ENCODE data around the gene SYTL4.
A peak's percentile ranks its signal among the peaks of the same experiment; 100 is the strongest.
"Not testable (repeated sequence)": the region's sequence is repeated elsewhere in the genome, so short reads cannot be mapped to it uniquely, and the experiment has no call there.

SYTL4 gene

GRCh38 chrX:100731441-100732281, at the start of gene SYTL4:
SYTL4 (minus strand) TSS chrX:100732121; CDS start chrX:100702037, 30,084 bp downstream.
- TF ChIP-seq CTCF (IDR thresholded peaks at IDR 0.05) = no peak
- H3K27ac ChIP-seq = no peak within 1 kb of the TSS

GRCh38 chrX:100769439-100769838, 37.5 kb upstream of the SYTL4 start:
- not testable (repeated sequence) for H3K4me2 ChIP-seq (ENCODE audit: low read length); H3K27me3 ChIP-seq (ENCODE audit: control insufficient read depth, insufficient read depth, low read length); H3K79me2 ChIP-seq; H3K4me1 ChIP-seq; H3K9ac ChIP-seq; H3K9me3 ChIP-seq (ENCODE audit: control insufficient read depth, low read length); H3K36me3 ChIP-seq (ENCODE audit: control insufficient read depth, insufficient read depth, low read length); H3K4me3 ChIP-seq (ENCODE audit: low read depth, low read length); H2AFZ ChIP-seq; H3K27ac ChIP-seq

More at GRCh38 chrX:100731441-100732281, at the start of gene SYTL4:
- Histone ChIP-seq H3K4me3 (ENCODE audit: low read depth, low read length) (peak within 1 kb of the TSS; percentile 55), H3K4me1 (no peaks in the 10 kb centered on the region), H2AFZ (peak within 1 kb of the TSS; percentile 58), H3K9ac (no peak within 1 kb of the TSS), H3K9me3 (ENCODE audit: control insufficient read depth, low read length) (no peaks in the 10 kb centered on the region), H3K36me3 (ENCODE audit: control insufficient read depth, insufficient read depth, low read length) (no peaks in the 10 kb centered on the region), H3K79me2 (no peaks in the 10 kb centered on the region), H3K4me2 (ENCODE audit: low read length) (peak within 1 kb of the TSS; percentile 64), H3K27me3 (ENCODE audit: control insufficient read depth, insufficient read depth, low read length) (no peaks in the 10 kb centered on the region)

GRCh38 chrX:100768679-100769338, 36.9 kb upstream of the SYTL4 start:
- Histone ChIP-seq H2AFZ (no peak overlapping the region), H3K27me3 (ENCODE audit: control insufficient read depth, insufficient read depth, low read length) (no peaks in the 10 kb centered on the region), H3K4me2 (ENCODE audit: low read length) (no peak overlapping the region), H3K4me3 (ENCODE audit: low read depth, low read length) (no peak overlapping the region), H3K27ac (no peak overlapping the region), H3K9me3 (ENCODE audit: control insufficient read depth, low read length) (no peaks in the 10 kb centered on the region), H3K4me1 (no peaks in the 10 kb centered on the region), H3K79me2 (no peaks in the 10 kb centered on the region), H3K9ac (no peak overlapping the region), H3K36me3 (ENCODE audit: control insufficient read depth, insufficient read depth, low read length) (no peaks in the 10 kb centered on the region)
- peak; percentile 79 for TF ChIP-seq CTCF (IDR thresholded peaks at IDR 0.05)

GRCh38 chrX:100750883-100751282, 19.0 kb upstream of the SYTL4 start:
- Histone ChIP-seq H3K4me1 (no peaks in the 10 kb centered on the region), H3K4me3 (ENCODE audit: low read depth, low read length) (no peak overlapping the region), H3K4me2 (ENCODE audit: low read length) (no peak overlapping the region), H3K79me2 (no peaks in the 10 kb centered on the region), H3K27me3 (ENCODE audit: control insufficient read depth, insufficient read depth, low read length) (no peaks in the 10 kb centered on the region), H2AFZ (no peak overlapping the region), H3K9me3 (ENCODE audit: control insufficient read depth, low read length) (no peaks in the 10 kb centered on the region), H3K27ac (no peak overlapping the region), H3K36me3 (ENCODE audit: control insufficient read depth, insufficient read depth, low read length) (no peaks in the 10 kb centered on the region), H3K9ac (no peak overlapping the region)
- TF ChIP-seq CTCF (IDR thresholded peaks at IDR 0.05) = no peak

- no peaks in the 10 kb centered on the region for H3K27me3 ChIP-seq (ENCODE audit: control insufficient read depth, insufficient read depth, low read length)
- H3K9me3 ChIP-seq (ENCODE audit: control insufficient read depth, low read length) = no peaks in the 10 kb centered on the region
- no peak for TF ChIP-seq CTCF (IDR thresholded peaks at IDR 0.05)
- no peak overlapping the region for H3K4me2 ChIP-seq (ENCODE audit: low read length)
- H3K4me1 ChIP-seq = no peaks in the 10 kb centered on the region
- no peaks in the 10 kb centered on the region for H3K36me3 ChIP-seq (ENCODE audit: control insufficient read depth, insufficient read depth, low read length)
- no peaks in the 10 kb centered on the region for H3K79me2 ChIP-seq
- no peak overlapping the region for H3K4me3 ChIP-seq (ENCODE audit: low read depth, low read length)
- H3K27ac ChIP-seq = no peak overlapping the region
- no peak overlapping the region for H3K9ac ChIP-seq
- H2AFZ ChIP-seq = no peak overlapping the region
Observed at GRCh38 chrX:100748108-100748507, 16.2 kb upstream of the SYTL4 start.
